Measurements from ENCODE around the gene SHFL.

The SHFL gene

DNA sequence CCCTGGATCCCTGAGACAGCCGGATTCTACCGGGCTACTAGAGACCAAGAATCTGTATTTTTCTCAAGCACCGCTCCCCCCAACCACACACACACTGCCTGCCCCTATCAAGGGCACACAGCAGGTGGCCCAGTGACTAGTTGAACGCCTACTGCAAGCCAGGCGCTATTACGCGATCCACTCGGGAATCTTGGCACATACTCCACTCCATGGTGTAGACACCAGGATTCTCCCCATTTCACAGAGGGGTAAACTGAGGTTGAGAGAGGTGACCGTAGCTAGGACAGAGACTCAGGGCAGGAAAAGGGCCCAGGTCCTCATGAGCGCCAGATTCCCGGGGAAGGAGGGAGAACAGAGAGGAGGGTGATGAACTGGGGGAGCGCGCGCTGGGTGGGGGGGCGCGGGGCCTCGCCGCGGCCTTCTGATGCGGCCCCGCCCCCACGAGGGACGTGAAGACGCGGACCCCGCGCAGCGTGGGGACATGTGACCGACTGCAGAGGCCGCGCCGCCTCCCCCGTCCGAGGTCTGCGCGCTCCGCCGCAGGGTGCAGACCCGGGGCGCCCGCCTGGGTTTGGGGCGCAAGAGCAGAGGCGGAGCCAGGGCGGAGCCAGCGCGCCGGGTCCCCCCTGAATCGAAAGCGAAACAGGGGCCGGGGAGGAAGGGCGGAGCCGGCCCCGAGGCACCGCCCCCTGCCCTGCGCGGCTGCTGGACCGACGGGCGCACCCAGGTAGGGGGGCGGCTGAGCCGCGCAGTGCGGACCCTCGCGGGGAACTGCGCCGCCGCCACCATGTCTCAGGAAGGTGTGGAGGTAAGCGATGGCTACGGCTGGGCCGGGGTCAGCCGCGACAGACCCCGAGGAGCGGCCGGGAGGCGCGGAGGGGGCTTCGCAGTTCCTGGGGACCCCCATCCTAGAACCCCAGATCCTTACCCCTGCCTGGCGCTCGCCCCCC lies at the start of gene SHFL:
TSS of gene SHFL (plus strand) at position 677 of the 950 bp plus-strand sequence. CDS start at position 788, 111 bp downstream.
- peak; percentile 74 for DNase-seq

DNA sequence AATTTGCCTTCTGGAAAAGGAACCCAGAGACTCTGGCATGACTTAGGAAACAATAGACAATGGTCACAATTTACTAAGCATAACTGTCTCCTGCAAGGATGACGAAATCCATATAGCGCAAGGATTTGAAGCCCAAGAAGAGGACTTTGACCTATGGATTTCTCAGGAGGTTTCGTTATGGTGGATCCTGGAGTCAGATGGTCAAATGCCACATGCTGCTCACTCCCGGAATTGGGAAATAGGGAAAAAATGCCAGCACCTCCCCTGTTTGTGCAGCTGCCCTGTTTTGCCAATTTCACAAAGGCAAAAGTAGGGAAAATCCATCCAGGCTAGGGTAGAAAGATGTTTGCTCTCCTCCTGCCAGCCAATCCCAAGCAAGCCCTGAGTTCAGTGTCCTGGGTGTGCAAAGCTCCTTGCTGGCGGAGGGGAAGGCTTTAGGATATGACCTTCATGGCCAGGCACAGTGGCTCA lies 49.5 kb upstream of the SHFL start:
- no peak for DNase-seq

DNA sequence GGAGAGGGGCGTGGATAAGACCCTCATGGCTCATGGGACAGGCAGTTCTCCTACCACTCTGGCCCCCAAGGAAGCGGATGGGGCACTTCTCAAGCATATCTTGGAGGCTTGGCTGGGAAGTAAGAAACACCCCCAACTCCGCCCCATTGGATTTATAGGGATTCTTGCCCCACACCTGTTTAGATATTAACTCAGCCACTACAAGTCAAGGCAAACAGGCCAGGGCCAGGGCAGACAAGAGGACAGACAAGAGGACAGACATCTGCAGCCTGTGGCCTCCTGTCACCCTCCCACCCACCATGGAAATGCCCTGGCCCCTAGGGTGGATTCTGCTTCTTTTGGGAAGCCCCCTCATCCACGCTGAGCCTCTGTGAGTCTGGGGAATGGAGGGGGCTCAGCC lies 48.8 kb upstream of the SHFL start:
- DNase-seq = no peak

DNA sequence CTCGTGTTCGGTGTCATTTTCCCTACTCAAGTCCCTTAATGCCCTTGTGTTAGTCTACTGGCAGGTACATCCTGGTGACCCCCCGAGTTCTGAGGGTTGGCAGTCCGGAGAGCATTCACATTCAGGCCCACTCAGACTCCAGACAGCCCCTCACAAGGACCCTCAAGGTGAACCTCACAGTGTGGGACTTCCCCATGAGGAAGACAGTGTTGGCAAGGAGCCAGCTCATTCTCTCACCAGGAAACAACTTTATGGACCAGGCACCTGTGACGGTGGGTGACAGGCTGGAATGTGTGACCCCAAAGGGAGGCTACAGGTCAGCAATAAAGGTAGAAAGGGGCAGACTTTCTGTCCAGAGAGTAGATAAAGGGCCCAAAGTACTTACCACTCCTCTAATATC lies 48.3 kb upstream of the SHFL start:
- DNase-seq = no peak

DNA sequence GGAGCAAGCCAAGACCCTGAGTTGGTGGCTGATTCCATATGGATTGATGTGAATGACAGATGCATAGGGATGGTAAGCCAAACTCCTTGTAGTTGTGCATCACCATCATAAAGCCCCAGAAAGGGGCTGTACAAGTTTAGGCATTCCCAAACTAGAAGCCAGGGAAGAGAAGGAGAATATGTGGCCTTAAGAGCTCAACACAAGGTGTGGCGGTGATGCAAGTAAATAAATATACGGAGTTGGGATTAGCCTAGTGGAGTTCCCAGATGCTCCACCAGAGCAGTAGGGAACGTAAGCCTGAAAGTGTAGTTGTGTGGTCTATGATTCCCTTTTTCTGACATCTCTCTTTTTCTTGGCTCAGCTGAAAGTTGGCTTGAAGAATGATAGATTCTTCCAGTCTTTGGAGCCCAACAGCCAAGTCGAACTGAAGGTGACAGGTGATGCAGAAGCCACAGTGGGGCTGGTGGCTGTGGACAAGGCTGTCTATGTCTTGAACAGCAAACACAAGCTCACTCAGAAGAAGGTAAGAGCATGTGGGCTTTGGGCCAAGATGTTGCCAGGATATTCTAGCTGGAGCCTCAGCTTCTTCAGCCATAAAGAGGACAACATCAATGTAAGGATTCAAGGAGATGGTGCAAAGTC lies 42.7 kb upstream of the SHFL start:
- DNase-seq = no peak

DNA sequence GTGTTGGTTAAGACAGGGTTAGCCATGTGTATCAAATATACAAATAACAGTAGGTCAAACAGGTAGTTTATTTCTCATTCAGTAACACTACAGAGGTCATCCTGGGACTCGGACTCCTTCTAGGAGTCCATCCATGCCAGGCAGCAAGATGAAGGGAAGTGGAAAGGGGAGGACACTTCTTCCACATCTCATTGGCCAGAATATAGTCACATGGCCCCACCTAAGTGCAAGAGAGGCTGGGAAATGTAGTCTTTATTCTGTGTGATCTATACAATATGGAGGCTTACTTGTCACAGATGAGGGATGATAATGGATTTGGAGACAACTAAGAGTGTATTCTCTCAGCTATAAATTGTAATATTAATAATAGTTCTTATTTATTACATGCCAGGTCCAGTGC lies 41.7 kb upstream of the SHFL start:
- no peak for DNase-seq

DNA sequence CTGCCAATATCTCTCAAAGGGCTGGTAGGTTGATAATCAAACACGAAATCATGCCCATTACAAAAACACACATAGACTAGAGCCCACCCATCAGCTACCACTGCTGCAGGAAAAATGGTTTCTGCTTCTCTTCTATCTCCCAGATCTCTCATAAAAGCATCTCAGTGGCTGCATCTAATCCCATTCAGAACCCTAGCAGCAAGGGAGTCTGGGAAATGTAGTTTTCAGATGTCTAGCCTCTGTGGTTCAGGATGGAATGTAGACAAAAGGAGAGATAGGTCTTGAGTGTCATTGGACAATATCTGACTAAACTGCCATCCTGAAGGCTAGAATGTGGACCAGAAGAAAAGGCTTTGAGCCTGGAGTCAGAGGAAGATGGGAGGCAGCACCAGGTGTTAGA lies 40.7 kb upstream of the SHFL start:
- DNase-seq = no peak

DNA sequence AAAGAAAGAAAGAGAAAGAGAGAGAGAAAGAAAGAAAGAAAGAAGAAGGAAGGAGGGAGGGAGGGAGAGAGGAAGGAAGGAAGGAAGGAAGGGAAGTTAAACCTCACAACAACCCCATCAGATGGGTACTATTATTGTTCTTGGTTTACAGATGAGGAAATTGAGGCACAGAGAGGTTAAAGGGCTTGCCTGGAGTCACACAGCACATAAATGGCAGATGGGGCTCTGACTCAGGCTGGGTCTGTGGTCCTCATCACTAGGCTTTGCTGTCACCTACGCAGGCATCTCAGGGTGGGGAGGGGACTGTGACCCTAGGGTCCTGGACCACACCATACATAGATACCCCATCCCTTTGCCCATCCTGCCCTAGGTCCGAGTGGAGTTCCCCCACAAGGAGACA lies 36.5 kb upstream of the SHFL start:
- DNase-seq = no peak

DNA sequence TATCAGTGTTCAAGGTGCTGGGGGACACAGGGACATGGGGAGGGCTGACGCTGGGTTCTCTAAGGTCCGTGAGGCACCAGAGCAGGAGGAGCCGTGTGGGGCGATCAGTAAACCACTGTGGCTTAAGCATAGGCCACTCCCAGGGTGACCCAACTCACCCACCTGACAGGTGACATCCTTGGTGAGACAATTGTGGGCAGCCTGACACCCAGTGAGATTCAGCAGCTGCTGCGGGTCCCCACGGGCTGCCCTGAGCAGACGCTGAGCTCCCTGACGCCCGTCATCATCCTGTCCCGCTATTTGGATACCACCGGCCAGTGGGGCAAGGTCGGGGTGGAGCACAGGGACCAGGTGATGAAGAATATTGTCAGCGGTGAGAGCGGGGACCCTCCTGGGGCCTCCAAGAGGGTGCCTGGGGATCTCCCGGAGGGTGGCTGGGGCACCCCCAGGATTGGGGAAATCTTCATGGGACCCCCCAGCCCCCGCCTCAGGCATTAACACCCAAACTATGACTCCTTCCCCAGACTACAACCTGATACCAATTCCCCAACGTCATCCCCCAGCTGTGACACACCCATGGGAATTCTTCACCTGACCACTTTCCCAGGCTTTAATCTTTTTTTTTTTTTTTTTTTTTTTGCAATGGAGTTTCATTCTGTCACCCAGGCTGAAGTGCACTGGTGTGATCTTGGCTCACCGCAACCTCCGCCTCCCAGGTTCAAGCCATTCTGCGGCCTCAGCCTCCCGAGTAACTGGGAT lies 33.3 kb upstream of the SHFL start:
- DNase-seq = no peak

DNA sequence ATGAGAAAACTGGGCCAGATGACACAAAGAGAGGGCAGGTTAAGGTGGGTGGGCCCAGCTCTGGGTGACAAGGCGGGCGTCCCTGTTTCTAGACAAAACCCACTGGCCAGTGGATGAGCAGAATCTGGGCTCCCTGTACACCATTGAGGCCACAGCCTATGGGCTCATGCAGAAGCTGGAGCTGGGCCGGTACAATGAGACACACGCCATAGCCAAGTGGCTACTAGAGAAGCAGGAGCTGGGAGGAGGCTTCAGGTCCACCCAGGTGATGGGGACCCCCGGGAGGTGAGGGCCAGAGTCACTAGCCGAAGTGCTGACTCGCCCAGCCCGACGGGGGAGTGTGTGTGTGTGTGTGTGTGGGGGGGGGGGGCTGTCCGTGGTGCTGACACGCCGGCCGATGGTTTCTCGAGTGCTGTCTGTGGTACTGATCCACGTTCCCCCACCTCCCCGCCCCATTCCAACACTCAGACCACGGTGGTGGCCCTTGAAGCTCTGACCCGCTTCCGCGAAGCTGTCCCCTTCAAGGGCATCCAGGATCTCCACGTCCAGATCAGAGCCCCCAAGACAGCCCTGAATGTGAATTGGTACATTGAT lies 24.3 kb upstream of the SHFL start:
- no peak for DNase-seq

DNA sequence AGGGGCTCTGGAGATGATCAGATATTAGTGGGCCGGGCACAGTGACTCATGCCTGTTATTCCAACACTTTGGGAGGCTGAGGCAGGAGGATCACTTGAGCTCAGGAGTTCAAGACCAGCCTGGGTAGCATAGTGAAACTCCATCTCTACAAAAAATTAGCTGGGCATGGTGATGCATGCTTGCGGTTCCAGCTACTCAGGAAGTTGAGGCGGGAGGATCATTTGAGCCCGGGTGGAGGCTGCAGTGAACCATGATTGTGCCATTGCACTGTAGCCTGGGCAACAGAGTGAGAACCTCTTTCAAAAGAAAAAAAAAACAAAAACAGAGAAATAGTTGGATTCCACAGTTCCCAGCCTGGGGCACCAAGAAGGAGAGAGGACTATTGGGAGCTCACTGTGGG lies 17.9 kb upstream of the SHFL start:
- no peak for DNase-seq

DNA sequence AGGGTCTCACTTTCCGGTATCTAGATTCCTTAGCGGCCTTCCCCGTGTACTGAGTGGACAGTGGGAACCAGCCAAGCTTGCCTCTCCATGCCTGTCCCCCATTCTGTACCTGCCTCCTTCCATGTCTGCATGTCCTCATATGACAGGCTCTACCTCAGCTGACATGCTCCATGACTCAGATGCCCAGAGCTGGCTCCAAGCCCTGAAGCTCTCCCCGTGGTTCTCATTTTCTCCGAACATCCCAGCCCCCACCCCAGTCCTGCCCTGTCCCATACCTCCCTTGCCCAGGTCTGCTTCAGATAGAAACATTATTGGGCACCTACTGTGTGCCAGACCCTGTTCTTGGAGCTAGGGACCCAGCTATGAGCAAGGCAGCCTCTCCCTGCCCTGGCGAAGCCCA lies 17.1 kb upstream of the SHFL start:
- DNase-seq = no peak

DNA sequence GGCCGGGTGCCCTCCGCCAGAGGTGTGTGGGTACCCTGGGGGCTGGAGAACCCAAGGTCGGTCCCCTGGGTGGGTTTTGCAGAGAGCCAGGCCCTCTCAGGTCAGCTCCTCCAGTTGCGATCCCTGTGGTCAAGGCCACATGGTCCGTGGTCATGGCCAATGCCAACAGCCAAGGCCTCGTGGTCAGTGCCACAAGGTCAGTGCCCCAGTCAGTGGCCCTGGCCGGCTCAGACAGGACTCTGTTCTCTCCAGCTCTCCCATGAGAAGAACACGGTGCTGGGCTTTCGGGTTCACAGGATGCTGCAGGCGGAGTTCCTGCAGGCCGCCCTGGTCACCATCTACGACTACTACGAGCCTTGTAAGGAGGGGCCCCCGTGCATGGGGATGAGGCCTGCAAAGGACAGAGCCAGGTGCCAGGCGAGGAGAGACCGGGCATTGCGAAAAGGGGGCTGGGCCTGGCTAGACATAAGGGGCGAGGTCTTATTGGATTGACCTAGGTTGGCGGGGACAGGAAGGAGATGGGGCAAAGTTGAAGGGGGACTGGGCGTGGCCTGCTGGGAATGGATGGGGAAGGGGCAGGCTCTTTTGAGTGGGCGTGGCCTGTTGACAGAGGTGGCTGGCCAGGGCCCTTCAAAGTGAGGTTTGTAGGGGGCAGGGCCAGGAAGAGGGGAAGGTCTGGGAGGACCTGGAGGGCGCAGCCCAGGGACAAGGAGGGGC lies 15.2 kb upstream of the SHFL start:
- no peak for DNase-seq

DNA sequence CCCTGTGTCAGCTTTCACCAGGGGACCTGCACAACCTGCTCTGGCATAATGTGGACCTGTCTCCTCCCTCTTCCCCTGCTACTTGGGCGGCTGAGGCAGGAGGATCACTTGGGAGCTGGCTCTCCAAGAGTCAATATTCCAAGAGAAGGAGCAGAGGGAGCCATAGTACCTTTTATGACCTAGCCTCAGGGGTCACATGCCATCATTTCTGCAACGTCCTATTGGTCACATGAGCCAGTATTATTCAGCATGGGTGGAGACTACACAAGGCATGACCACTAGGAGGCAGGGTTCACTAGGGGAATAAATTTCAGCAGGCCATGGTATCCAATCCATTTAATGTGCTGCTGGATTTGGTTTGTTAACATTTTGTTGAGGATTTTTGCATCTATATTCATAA lies 12.0 kb upstream of the SHFL start:
- peak; percentile 33 for DNase-seq

DNA sequence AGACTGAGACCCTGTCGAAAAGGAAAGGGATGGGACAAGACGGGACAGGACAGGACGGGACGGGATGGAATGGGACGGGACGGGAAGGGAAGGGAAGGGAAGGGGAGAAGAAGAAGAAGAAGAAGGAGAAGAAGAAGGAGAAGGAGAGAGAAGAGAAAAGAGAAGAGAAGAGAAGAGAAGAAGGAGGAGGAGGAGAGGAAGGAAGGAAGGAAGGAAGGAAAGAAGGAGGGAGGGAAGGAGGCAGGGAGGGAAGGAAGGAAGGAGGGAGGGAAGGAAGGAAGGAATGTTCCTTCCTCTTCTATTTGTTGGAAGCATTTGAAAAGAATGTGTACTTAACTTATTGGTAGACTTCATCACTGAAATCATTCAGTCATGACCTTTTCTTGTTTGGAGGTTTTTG lies 9.6 kb upstream of the SHFL start:
- no peak for DNase-seq

DNA sequence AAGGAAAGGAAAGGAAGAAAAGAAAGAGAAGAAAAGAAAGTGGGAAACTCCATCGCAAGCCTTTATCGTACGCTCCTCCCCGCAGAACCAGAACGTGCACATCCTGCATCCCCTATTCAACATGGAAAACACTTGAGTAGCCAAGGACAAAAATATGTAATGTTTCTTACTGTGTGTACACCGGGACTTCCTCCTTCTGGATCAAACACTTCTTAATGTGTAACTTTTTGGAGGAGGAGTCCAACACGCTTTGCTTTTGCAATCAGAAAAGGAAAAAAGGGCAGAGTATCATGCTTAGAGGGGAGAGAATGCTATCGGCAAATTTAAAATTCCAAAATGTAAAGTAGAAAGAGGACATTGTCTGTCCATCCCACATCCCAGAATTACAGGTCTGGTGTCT lies 7.8 kb upstream of the SHFL start:
- no peak for DNase-seq

DNA sequence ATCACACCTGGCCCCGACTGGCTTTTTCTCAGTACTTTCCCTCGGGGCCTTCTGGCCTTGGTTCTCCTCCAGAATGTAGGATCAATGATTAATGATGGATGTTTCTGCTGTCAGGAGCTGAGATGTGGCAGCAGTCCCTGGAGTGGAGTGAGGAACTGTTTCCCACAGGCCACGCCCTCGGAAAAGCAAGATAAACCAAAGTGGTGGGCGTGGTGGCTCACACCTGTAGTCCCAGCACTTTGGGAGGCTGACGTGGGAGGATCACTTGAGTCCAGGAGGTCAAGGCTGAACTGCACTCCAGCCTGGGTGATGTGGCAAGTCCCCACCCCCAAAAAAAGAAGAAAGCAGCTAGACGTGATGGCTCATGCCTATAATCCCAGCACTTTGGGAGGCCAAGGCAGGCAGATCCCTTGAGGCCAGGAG lies 7.1 kb upstream of the SHFL start:
- DNase-seq = no peak

DNA sequence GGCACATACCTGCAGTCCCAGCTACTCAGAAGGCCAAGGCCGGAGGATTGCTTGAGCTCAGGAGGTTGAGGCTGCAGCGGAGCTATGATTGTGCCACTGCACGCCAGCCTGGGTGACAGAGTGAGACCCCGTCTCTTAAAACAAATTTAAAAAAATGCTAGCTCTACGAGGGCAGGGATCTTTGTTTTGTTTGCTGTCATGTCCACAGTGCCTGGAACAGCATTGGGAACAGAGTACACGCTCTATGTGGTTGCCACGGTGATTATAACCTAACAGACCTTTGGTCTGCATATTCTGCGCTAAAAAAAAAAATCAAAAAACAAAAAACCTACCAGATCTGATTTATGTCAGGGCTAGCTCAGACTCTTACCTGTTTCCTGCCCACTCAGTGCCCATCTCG lies 2.2 kb upstream of the SHFL start:
- DNase-seq = no peak

DNA sequence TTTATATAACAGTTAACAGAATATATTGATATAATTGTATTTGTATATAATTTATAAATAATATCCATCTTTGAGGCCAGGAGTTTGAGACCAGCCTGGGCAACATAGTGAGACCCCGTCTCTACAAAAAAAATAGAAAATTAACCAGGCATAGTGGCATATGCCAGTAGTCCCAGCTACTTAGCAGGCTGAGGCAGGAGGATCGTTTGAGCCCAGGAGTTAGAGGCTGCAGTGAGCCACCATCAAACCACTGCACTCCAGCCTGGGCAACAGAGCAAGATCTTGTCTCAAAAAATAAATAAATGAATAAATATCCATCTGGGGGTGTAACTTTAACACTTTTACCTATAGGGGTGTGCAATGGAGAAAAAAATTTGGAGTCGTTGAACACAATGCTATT lies 1.3 kb upstream of the SHFL start:
- no peak for DNase-seq

DNA sequence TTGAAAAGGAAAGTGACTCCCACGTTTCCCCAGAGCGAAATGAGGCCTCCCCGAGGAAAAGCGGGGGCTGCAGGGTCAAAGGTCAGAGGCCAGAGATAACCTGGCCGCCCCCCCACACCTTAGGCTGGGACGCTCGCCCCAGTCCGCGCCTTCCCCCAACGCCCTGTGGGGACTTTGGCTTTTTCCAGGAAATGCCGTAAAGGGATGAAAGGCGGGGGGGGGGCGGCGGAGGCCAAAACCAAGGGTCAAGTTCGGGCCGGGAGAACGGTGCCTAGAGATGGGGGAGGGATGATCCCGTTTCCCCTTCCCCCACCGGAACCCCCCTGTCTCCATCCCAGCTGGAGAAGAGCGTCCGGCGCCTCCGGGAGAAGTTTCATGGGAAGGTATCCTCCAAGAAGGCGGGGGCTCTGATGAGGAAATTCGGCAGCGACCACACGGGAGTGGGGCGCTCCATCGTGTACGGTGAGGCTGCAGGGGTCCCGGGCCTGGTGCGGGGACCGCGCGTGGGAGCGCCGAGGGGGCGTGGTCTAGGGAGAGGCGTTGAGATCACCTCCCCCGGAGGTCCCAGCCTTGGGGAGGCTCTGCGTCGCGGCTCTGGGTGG lies 575 bp downstream of the SHFL start:
- DNase-seq = peak; percentile 34

DNA sequence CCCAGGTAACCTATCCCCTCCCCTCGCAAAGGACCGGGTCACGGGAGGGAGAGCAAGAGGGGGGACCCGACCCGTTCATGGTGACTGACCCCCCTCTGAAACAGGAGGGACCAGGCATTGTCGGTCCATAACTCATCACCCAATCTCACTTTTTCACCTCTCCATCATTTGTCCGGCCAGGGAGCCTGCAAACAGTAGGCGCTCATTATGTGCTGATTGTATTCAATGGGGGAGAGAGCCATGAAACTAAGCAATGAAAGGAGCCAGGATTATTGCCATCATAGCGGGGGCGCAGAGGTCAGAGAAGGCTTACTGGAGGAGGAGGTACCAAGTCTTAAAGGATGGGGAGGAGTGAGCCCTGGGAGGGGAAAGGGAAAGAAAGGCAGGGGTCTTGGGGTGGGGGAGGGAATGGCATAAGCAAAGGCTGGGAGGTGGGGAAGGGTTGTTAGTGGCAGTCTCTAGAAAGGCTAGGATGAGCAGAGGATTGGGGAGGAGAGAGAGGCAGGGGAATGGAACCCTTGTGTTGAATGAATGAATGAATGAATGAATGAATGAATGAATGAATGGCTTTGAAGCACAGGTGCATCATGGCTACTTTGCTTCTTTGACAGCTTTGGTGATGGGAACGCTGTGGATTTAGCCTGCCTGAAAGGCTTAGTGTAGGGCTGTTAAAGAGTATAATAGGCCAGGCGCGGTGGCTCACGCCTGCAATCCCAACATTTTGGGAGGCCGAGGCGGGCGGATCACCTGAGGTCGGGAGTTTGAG lies 1.4 kb downstream of the SHFL start:
- no peak for DNase-seq

All from stimulated activated naive CD4-positive, alpha-beta T cell treated with Interleukin-2 at 50 U/mL for 16 hours (primary cell).